GM19463 (cell line): Measurements from ENCODE around the gene ETV6.
A peak's percentile ranks its signal among the peaks of the same experiment; 100 is the strongest.

Source experiments
- ATAC-seq: cut with Tn5 transposase; IDR thresholded peaks from one replicate; pipeline ENCODE4 v1.9.1; 2021; ENCODE audit warnings: mild to moderate bottlenecking, moderate library complexity; ENCODE audit not compliant: unreplicated experiment

The ETV6 gene

GRCh38 chr12:11713202-11713601 is 63.7 kb downstream of the ETV6 start:
- ATAC-seq = no peak

GRCh38 chr12:11714626-11715025 is 65.2 kb downstream of the ETV6 start:
- no peak for ATAC-seq

GRCh38 chr12:11715621-11716020 is 66.1 kb downstream of the ETV6 start:
- ATAC-seq = no peak

GRCh38 chr12:11716794-11717518 is 67.5 kb downstream of the ETV6 start:
- ATAC-seq = no peak

- no peak for ATAC-seq
Observed at GRCh38 chr12:11717519-11717961, 68.1 kb downstream of the ETV6 start.

GRCh38 chr12:11718105-11718504 is 68.6 kb downstream of the ETV6 start:
- no peak for ATAC-seq

- ATAC-seq = no peak
Observed at GRCh38 chr12:11718768-11719253, 69.3 kb downstream of the ETV6 start.

- no peak for ATAC-seq
Observed at GRCh38 chr12:11719678-11720099, 70.2 kb downstream of the ETV6 start.

GRCh38 chr12:11722071-11722470 is 72.6 kb downstream of the ETV6 start:
- ATAC-seq = no peak

- no peak for ATAC-seq
Observed at GRCh38 chr12:11722578-11723138, 73.2 kb downstream of the ETV6 start.

GRCh38 chr12:11723993-11724392 is 74.5 kb downstream of the ETV6 start:
- no peak for ATAC-seq

GRCh38 chr12:11724888-11725311 is 75.4 kb downstream of the ETV6 start:
- no peak for ATAC-seq

GRCh38 chr12:11725686-11726085 is 76.2 kb downstream of the ETV6 start:
- ATAC-seq = no peak

GRCh38 chr12:11726659-11727058 is 77.2 kb downstream of the ETV6 start:
- no peak for ATAC-seq

- no peak for ATAC-seq
Observed at GRCh38 chr12:11727133-11727664, 77.7 kb downstream of the ETV6 start.

- no peak for ATAC-seq
Observed at GRCh38 chr12:11728154-11728755, 78.8 kb downstream of the ETV6 start.

- no peak for ATAC-seq
Observed at GRCh38 chr12:11729008-11729407, 79.5 kb downstream of the ETV6 start.

GRCh38 chr12:11729439-11730150 is 80.1 kb downstream of the ETV6 start:
- ATAC-seq = peak; percentile 33

- ATAC-seq = no peak
Observed at GRCh38 chr12:11730299-11731041, 81.0 kb downstream of the ETV6 start.

GRCh38 chr12:11731042-11731357 is 81.5 kb downstream of the ETV6 start:
- ATAC-seq = no peak

GRCh38 chr12:11731455-11731854 is 82.0 kb downstream of the ETV6 start:
- ATAC-seq = no peak
